SH-SY5Y (cell line): Measurements from ENCODE around the gene EN2.

Experiments
- GATA2 ChIP-seq: IDR thresholded peaks from 2 replicates; pipeline ENCODE4 v1.6.1; 2011; ENCODE audit warnings: mild to moderate bottlenecking, low read depth, low read length
- GATA3 ChIP-seq: IDR thresholded peaks from 2 replicates; pipeline ENCODE4 v1.6.1; 2011; ENCODE audit warnings: low read depth, mild to moderate bottlenecking, low read length, moderate library complexity

DNA sequence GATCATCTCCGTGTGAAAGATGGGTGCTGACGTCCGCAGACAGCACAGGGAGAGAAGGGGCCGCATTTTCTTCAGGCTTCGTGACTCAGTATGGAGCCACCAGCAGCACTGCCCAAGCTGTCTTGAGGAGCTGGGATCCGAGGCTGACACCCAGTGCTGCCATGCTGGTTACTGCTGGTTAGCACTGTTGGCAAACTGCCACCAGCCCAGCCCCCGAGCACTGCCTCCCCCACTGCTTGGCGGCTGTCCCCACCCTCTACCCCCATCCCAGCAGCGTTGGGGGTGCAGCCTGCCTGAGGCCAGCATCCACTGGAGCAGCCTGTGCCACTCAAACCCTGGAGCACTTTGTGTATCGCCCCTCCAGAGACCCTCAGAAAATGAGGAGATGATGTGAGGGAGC is 35.8 kb upstream of the EN2 start:
- TF ChIP-seq GATA2: no peak
- no peak for TF ChIP-seq GATA3
